ENCODE data around the gene SNX8. TPM values are rescaled to one million over a fixed set of nuclear protein-coding genes. Genes with fewer than 3 reads are reported as not detected.
A peak's percentile ranks its signal among the peaks of the same experiment; 100 is the strongest.
"Not testable (repeated sequence)": the region's sequence is repeated elsewhere in the genome, so short reads cannot be mapped to it uniquely, and the experiment has no call there.

SNX8 gene
- total and polyA plus RNA-seq, 2 donors (not counting 1 experiment from before 2014, with no cell fraction given), result 64.4 to 126 TPM

GRCh38 chr7:2350861-2351260 is 36.6 kb upstream of the SNX8 start:
- Histone ChIP-seq H3K9ac (ENCODE audit: low read length) (no peak overlapping the region), H3K27me3 (replicated peaks in 1 of 4; ENCODE audit: control extremely low read depth in 1 of 4, control insufficient read depth in 3 of 4, insufficient read depth in 4 of 4, low read length in 3 of 4) (no peaks in the 10 kb centered on the region), H4K20me1 (ENCODE audit: control insufficient read depth, insufficient read depth, low read length, poor library complexity, severe bottlenecking) (peaks cover 9% of the 10 kb centered on the region), H3K4me2 (replicated peaks; ENCODE audit: low read depth, low read length, poor library complexity, severe bottlenecking) (no peak overlapping the region), H3K4me1 (ENCODE audit: control insufficient read depth in 2 of 2, insufficient read depth in 2 of 2, low read length in 2 of 2) (peaks cover 12 to 18% of the 10 kb centered on the region in 2 donors), H3K36me3 (replicated peaks in 1 of 2; ENCODE audit: control extremely low read depth in 1 of 2, control insufficient read depth in 1 of 2, extremely low read depth in 1 of 2, insufficient read depth in 2 of 2, low read length in 1 of 2) (no peaks in the 10 kb centered on the region), H2AFZ (ENCODE audit: insufficient read depth, low read depth, low read length, poor library complexity, severe bottlenecking) (no peak overlapping the region), H3K27ac (ENCODE audit: low read length in 2 of 2) (no peak overlapping the region), H3K4me3 (ENCODE audit: control extremely low read depth in 1 of 5, extremely low read depth in 1 of 5, insufficient read depth in 1 of 5, low read depth in 2 of 5, low read length in 4 of 5) (no peak overlapping the region), H3K79me2 (ENCODE audit: control insufficient read depth, insufficient read depth, low read length) (peaks cover 21% of the 10 kb centered on the region), H3K9me3 (ENCODE audit: control extremely low read depth in 1 of 3, control insufficient read depth in 2 of 3, insufficient read depth in 1 of 3, low read length in 2 of 3) (no peaks in the 10 kb centered on the region)
- Mint-ChIP-seq H3K27ac (no peak overlapping the region), H3K4me3 (no peak overlapping the region), H3K4me1 (peaks cover 17% of the 10 kb centered on the region), H3K9me3 (ENCODE audit: insufficient read depth) (no peaks in the 10 kb centered on the region), H3K27me3 (no peaks in the 10 kb centered on the region)
- DNase-seq (no peak), ATAC-seq (ENCODE audit: low read depth) (no peak)
- WGBS (ENCODE audit: insufficient coverage), result 99% methylated on average over 11 of the region's 12 CpGs
- ChIA-PET POLR2A (interaction anchor here (0.7 kb wide), 1 partner anchor 28 kb away, joined by 5 read pairs; no protein-coding TSS in a partner anchor), CTCF (no interaction called here)
- TF ChIP-seq EZH2 (IDR thresholded peaks at IDR 0.05; ENCODE audit: borderline replicate concordance, insufficient read depth, low read depth, low read length, poor library complexity, severe bottlenecking), result no peak
- TF ChIP-seq CTCF (IDR thresholded peaks at IDR 0.05), result no peak
- intact Hi-C loops (cut with micrococcal nuclease), result no loop called here

GRCh38 chr7:2350055-2350454 is 35.8 kb upstream of the SNX8 start:
- DNase-seq (no peak), ATAC-seq (ENCODE audit: low read depth) (no peak)
- Histone ChIP-seq H3K9ac (ENCODE audit: low read length) (no peak overlapping the region), H3K9me3 (ENCODE audit: control extremely low read depth in 1 of 3, control insufficient read depth in 2 of 3, insufficient read depth in 1 of 3, low read length in 2 of 3) (no peaks in the 10 kb centered on the region), H3K79me2 (ENCODE audit: control insufficient read depth, insufficient read depth, low read length) (peaks cover 13% of the 10 kb centered on the region), H3K27me3 (replicated peaks in 1 of 4; ENCODE audit: control extremely low read depth in 1 of 4, control insufficient read depth in 3 of 4, insufficient read depth in 4 of 4, low read length in 3 of 4) (no peaks in the 10 kb centered on the region), H3K36me3 (replicated peaks in 1 of 2; ENCODE audit: control extremely low read depth in 1 of 2, control insufficient read depth in 1 of 2, extremely low read depth in 1 of 2, insufficient read depth in 2 of 2, low read length in 1 of 2) (no peaks in the 10 kb centered on the region), H3K27ac (ENCODE audit: low read length in 2 of 2) (no peak overlapping the region), H3K4me2 (replicated peaks; ENCODE audit: low read depth, low read length, poor library complexity, severe bottlenecking) (no peak overlapping the region), H3K4me1 (ENCODE audit: control insufficient read depth in 2 of 2, insufficient read depth in 2 of 2, low read length in 2 of 2) (peaks cover 7 to 11% of the 10 kb centered on the region in 2 donors), H4K20me1 (ENCODE audit: control insufficient read depth, insufficient read depth, low read length, poor library complexity, severe bottlenecking) (peaks cover under 1% of the 10 kb centered on the region), H3K4me3 (ENCODE audit: control extremely low read depth in 1 of 5, extremely low read depth in 1 of 5, insufficient read depth in 1 of 5, low read depth in 2 of 5, low read length in 4 of 5) (no peak overlapping the region), H2AFZ (ENCODE audit: insufficient read depth, low read depth, low read length, poor library complexity, severe bottlenecking) (no peak overlapping the region)
- CTCF ChIA-PET, result interaction anchor here (1.0 to 3.9 kb wide), 3 partner anchors 101 to 250 kb away, joined by 3 to 40 read pairs (median 36); no protein-coding TSS in a partner anchor
- POLR2A ChIA-PET, result no interaction called here
- intact Hi-C loops (cut with micrococcal nuclease), result no loop called here
- no peak overlapping the region for H3K4me3 Mint-ChIP-seq
- no peak overlapping the region for H3K27ac Mint-ChIP-seq
- WGBS (ENCODE audit: insufficient coverage), result 94% methylated on average over 2 of the region's 9 CpGs
- TF ChIP-seq CTCF (IDR thresholded peaks at IDR 0.05), result no peak
- no peak for TF ChIP-seq EZH2 (IDR thresholded peaks at IDR 0.05; ENCODE audit: borderline replicate concordance, insufficient read depth, low read depth, low read length, poor library complexity, severe bottlenecking)
- no peaks in the 10 kb centered on the region for H3K27me3 Mint-ChIP-seq
- peaks cover 16% of the 10 kb centered on the region for H3K4me1 Mint-ChIP-seq
- no peaks in the 10 kb centered on the region for H3K9me3 Mint-ChIP-seq (ENCODE audit: insufficient read depth)

GRCh38 chr7:2347351-2348063 is 33.3 kb upstream of the SNX8 start:
- H3K36me3 ChIP-seq (replicated peaks in 1 of 2; ENCODE audit: control extremely low read depth in 1 of 2, control insufficient read depth in 1 of 2, extremely low read depth in 1 of 2, insufficient read depth in 2 of 2, low read length in 1 of 2); H3K4me3 Mint-ChIP-seq; H3K4me1 ChIP-seq (ENCODE audit: control insufficient read depth in 2 of 2, insufficient read depth in 2 of 2, low read length in 2 of 2); H3K9me3 Mint-ChIP-seq (ENCODE audit: insufficient read depth); H3K4me3 ChIP-seq (ENCODE audit: control extremely low read depth in 1 of 5, extremely low read depth in 1 of 5, insufficient read depth in 1 of 5, low read depth in 2 of 5, low read length in 4 of 5); H3K9me3 ChIP-seq (ENCODE audit: control extremely low read depth in 1 of 3, control insufficient read depth in 2 of 3, insufficient read depth in 1 of 3, low read length in 2 of 3); H4K20me1 ChIP-seq (ENCODE audit: control insufficient read depth, insufficient read depth, low read length, poor library complexity, severe bottlenecking); DNase-seq; H3K9ac ChIP-seq (ENCODE audit: low read length); H3K27me3 Mint-ChIP-seq; H3K27me3 ChIP-seq (replicated peaks in 1 of 4; ENCODE audit: control extremely low read depth in 1 of 4, control insufficient read depth in 3 of 4, insufficient read depth in 4 of 4, low read length in 3 of 4); H3K4me1 Mint-ChIP-seq; H3K79me2 ChIP-seq (ENCODE audit: control insufficient read depth, insufficient read depth, low read length): not testable (repeated sequence)
- POLR2A ChIA-PET, result interaction anchor here (0.7 kb wide), 3 partner anchors 71 to 766 kb away, joined by 6 to 7 read pairs (median 6); no protein-coding TSS in a partner anchor
- peak; percentile 23 for ATAC-seq (ENCODE audit: low read depth)
- WGBS (ENCODE audit: insufficient coverage), result 89% methylated on average over 10 of the region's 15 CpGs
- Histone ChIP-seq H3K27ac (ENCODE audit: low read length in 2 of 2) (peak overlapping the region; percentile 38 to 41), H2AFZ (ENCODE audit: insufficient read depth, low read depth, low read length, poor library complexity, severe bottlenecking) (peak overlapping the region; percentile 82), H3K4me2 (replicated peaks; ENCODE audit: low read depth, low read length, poor library complexity, severe bottlenecking) (peak overlapping the region; percentile 65)
- intact Hi-C loops (cut with micrococcal nuclease), result loop anchor here (1.0 to 10.0 kb wide), 4 partner anchors 100 to 683 kb away; partner anchors contain the start of gene MAD1L1
- CTCF ChIA-PET, result interaction anchor here (0.6 to 3.9 kb wide), 59 partner anchors 10 to 771 kb away, joined by 3 to 40 read pairs (median 4); partner anchors contain the start of genes MAD1L1, MRM2 and NUDT1
- peak overlapping the region; percentile 58 for H3K27ac Mint-ChIP-seq

All from B cell (primary cell).